Ishikawa (cell line): ENCODE measurements around the gene TP53I13.
A peak's percentile ranks its signal among the peaks of the same experiment; 100 is the strongest.

ENCODE experiments used
- CEBPB ChIP-seq: IDR thresholded peaks from 2 replicates; pipeline ENCODE4 v1.6.1; 2012
- CREB1 ChIP-seq: IDR thresholded peaks from 2 replicates; pipeline ENCODE4 v1.6.1; 2012; ENCODE audit warnings: low read depth
- EGR1 ChIP-seq: IDR thresholded peaks from 2 replicates; pipeline ENCODE4 v1.6.1; 2012
- EP300 ChIP-seq: IDR thresholded peaks from 2 replicates; pipeline ENCODE4 v1.6.1; 2012; ENCODE audit warnings: borderline replicate concordance
- FOXM1 ChIP-seq: IDR thresholded peaks from 2 replicates; pipeline ENCODE4 v1.6.1; 2012; ENCODE audit warnings: low read depth, borderline replicate concordance
- NFIC ChIP-seq: IDR thresholded peaks from 2 replicates; pipeline ENCODE4 v1.6.1; 2012
- RAD21 ChIP-seq: IDR thresholded peaks from 2 replicates; pipeline ENCODE4 v1.6.1; 2012; ENCODE audit warnings: low read depth
- TAF1 ChIP-seq: IDR thresholded peaks from 2 replicates; pipeline ENCODE4 v1.6.1; 2012; ENCODE audit warnings: low read depth, mild to moderate bottlenecking
- TCF12 ChIP-seq: IDR thresholded peaks from 2 replicates; pipeline ENCODE4 v1.6.1; 2012; ENCODE audit warnings: low read depth
- TEAD4 ChIP-seq: IDR thresholded peaks from 2 replicates; pipeline ENCODE4 v1.6.1; 2012
- YY1 ChIP-seq: IDR thresholded peaks from 2 replicates; pipeline ENCODE4 v1.6.1; 2012; ENCODE audit warnings: low read depth
- ZBTB7A ChIP-seq: IDR thresholded peaks from 2 replicates; pipeline ENCODE4 v1.6.1; 2012; ENCODE audit warnings: low read depth
- TF ChIP-seq, protein P1 (sequence below): IDR thresholded peaks from 2 replicates; pipeline ENCODE4 v1.6.1; 2012
- TF ChIP-seq, protein P2 (sequence below): IDR thresholded peaks from 2 replicates; pipeline ENCODE4 v1.6.1; 2012
- TF ChIP-seq, protein P3 (sequence below): IDR thresholded peaks from 2 replicates; pipeline ENCODE4 v1.6.1; 2012; ENCODE audit warnings: low read depth, mild to moderate bottlenecking

TP53I13 gene, protein sequence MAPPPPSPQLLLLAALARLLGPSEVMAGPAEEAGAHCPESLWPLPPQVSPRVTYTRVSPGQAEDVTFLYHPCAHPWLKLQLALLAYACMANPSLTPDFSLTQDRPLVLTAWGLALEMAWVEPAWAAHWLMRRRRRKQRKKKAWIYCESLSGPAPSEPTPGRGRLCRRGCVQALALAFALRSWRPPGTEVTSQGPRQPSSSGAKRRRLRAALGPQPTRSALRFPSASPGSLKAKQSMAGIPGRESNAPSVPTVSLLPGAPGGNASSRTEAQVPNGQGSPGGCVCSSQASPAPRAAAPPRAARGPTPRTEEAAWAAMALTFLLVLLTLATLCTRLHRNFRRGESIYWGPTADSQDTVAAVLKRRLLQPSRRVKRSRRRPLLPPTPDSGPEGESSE

DNA sequence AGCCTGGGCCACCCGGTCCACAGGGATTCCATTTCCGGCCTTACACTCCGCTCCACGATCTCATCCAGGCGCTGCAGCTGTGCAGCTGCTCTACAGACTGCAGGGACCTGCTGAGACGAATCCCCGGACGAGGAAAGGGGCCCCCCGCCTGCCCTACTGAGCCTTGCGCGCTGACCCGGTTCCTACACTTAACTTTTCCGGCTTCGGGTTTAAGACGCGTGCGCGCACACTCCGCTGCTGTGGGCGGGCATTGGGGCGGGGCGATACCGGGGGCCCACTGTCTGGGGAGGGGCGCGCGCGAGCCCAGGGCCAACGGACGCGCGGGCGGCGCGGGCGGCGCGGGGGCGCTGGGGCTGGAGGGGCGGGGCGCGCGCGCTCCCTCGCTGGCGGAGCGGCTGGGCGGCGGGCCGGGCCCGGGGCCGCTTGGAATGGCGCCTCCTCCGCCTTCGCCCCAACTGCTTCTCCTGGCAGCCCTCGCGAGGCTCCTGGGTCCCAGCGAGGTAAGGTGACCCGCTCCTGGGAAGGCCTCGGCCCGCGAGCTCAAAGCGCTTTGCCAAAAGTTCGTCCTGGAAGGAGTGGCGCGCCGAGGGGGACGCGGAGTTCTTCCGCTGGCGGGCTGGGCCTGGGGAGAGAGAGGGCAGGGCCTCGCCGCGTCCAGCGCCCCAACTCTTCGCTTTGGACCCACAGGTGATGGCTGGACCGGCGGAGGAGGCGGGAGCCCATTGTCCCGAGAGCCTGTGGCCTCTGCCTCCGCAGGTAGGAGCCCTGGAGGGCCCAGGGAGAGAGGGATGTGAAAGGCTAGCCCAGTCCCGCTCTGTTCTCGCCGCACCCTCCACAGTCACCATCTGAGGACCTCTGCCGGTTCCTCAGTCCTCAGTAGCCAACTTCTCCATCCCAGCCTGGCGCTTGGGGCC, at the start of gene TP53I13:
Gene TP53I13 (plus strand): TSS at position 371 of the 914 bp plus-strand sequence. CDS start 58 bp downstream, at position 429.
- TF ChIP-seq TAF1 (peak; percentile 65; the same call in 1 of the 2 replicates), TCF12 (peak; percentile 19; the same call in 1 of the 2 replicates), NFIC (no peak; the same call in 1 of the 2 replicates), EGR1 (peak; percentile 41), FOXM1 (no peak)

DNA sequence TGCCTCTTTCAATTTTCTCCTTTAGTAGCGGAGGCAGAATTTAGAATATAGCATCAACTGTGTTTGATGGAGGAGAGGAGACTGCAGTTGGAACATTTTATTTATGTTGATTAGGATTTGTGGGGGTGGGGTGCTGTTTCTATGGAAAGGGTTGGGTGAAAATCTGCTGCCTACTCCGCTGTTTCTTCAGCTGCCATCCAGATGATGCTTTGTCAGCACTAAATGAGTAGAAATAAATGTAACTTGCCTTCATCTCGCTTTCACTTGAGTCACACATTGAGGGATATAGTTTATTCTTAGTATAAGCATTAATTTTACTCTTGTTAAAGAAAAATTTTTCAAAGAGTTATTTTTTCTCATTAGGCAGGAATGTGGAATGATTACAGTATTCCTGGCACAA, 43.8 kb upstream of the TP53I13 start:
- no peak for TF ChIP-seq CREB1
- TF ChIP-seq, protein P1, sequence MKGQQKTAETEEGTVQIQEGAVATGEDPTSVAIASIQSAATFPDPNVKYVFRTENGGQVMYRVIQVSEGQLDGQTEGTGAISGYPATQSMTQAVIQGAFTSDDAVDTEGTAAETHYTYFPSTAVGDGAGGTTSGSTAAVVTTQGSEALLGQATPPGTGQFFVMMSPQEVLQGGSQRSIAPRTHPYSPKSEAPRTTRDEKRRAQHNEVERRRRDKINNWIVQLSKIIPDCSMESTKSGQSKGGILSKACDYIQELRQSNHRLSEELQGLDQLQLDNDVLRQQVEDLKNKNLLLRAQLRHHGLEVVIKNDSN: no peak
- no peak for TF ChIP-seq TAF1
- no peak for TF ChIP-seq TCF12
- no peak for TF ChIP-seq RAD21
- TF ChIP-seq ZBTB7A: no peak
- TF ChIP-seq TEAD4: no peak
- TF ChIP-seq YY1: no peak
- TF ChIP-seq, protein P2, sequence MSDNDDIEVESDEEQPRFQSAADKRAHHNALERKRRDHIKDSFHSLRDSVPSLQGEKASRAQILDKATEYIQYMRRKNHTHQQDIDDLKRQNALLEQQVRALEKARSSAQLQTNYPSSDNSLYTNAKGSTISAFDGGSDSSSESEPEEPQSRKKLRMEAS: no peak

DNA sequence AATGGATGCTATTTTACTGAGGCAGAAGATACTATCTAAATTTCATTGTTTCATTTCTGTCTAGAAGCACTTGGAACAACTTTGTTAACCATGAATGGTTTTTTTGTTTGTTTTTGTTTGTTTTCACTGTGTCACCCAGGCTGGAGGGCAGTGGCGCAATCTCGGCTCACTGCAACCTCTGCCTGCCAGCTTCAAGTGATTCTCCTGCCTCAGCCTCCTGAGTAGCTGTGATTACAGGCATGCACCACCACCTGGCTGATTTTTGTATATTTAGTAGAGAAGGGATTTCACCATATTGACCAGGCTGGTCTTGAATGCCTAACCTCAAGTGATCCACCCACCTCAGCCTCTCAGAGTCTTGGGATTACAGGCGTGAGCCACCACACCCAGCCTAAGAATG, 42.2 kb upstream of the TP53I13 start:
- TF ChIP-seq RAD21: no peak
- TF ChIP-seq TEAD4: no peak
- TF ChIP-seq TAF1: no peak
- no peak for TF ChIP-seq NFIC
- TF ChIP-seq EGR1: no peak
- no peak for TF ChIP-seq CREB1
- TF ChIP-seq ZBTB7A: no peak
- TF ChIP-seq TCF12: no peak
- TF ChIP-seq FOXM1: no peak
- TF ChIP-seq, protein P3, sequence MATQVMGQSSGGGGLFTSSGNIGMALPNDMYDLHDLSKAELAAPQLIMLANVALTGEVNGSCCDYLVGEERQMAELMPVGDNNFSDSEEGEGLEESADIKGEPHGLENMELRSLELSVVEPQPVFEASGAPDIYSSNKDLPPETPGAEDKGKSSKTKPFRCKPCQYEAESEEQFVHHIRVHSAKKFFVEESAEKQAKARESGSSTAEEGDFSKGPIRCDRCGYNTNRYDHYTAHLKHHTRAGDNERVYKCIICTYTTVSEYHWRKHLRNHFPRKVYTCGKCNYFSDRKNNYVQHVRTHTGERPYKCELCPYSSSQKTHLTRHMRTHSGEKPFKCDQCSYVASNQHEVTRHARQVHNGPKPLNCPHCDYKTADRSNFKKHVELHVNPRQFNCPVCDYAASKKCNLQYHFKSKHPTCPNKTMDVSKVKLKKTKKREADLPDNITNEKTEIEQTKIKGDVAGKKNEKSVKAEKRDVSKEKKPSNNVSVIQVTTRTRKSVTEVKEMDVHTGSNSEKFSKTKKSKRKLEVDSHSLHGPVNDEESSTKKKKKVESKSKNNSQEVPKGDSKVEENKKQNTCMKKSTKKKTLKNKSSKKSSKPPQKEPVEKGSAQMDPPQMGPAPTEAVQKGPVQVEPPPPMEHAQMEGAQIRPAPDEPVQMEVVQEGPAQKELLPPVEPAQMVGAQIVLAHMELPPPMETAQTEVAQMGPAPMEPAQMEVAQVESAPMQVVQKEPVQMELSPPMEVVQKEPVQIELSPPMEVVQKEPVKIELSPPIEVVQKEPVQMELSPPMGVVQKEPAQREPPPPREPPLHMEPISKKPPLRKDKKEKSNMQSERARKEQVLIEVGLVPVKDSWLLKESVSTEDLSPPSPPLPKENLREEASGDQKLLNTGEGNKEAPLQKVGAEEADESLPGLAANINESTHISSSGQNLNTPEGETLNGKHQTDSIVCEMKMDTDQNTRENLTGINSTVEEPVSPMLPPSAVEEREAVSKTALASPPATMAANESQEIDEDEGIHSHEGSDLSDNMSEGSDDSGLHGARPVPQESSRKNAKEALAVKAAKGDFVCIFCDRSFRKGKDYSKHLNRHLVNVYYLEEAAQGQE: no peak
- TF ChIP-seq EP300: no peak
- TF ChIP-seq, protein P1: no peak
- TF ChIP-seq, protein P2: no peak
- no peak for TF ChIP-seq YY1

DNA sequence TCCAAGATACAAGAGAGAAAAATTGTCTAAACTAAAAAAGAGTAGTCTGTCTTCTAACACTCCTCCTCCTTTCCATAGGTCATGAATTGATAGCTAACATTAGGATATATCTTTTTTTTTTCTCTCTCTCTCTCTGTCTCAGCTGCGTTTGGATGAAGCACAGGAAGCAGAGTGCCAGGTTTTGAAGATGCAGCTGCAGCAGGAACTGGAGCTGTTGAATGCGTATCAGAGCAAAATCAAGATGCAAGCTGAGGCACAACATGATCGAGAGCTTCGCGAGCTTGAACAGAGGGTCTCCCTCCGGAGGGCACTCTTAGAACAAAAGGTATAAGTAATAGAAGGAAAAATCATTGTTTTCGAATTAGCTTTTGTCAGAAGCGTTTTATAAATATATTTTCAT, 34.5 kb upstream of the TP53I13 start:
- TF ChIP-seq YY1: no peak
- TF ChIP-seq CREB1: no peak
- TF ChIP-seq TEAD4: no peak
- TF ChIP-seq, protein P1: no peak
- TF ChIP-seq ZBTB7A: no peak
- no peak for TF ChIP-seq CEBPB
- TF ChIP-seq FOXM1: no peak
- TF ChIP-seq, protein P2: no peak
- no peak for TF ChIP-seq TAF1

DNA sequence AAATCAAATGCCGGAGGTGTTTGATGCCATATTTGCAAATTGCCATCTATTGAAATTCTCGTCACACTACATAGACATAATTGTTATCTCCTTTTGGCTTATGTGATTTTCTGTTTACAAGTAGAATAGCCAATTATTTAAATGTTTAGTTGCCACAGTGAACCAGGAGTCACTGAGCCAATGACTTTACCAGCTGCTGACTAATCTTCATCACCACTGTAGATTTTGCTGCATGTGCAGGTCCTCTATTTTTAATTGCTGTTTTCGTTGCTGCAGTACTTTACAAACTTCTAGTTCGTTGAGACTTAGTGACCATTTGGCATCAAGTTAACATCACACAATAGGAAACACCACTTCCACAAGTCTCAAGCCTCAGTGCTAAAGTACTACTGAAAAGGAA, 24.4 kb upstream of the TP53I13 start:
- TF ChIP-seq CEBPB (no peak), FOXM1 (no peak), CREB1 (no peak), TCF12 (no peak), EGR1 (no peak), ZBTB7A (no peak), EP300 (no peak), TEAD4 (no peak), YY1 (no peak), NFIC (no peak), TAF1 (no peak), RAD21 (no peak)
- TF ChIP-seq, protein P2: no peak
- TF ChIP-seq, protein P3: no peak
- TF ChIP-seq, protein P1: no peak
